ENCODE measurements around the gene POPDC2. TPM values are rescaled to one million over a fixed set of nuclear protein-coding genes. Genes with fewer than 3 reads are reported as not detected.

Gene POPDC2
- total RNA-seq, 1 donor from 2014 or later = not detected

GRCh38 chr3:119625451-119626153, 34.8 kb downstream of the POPDC2 start:
- FAIRE-seq (no peak), DNase-seq (ENCODE audit: low read depth) (no peak)
- Histone ChIP-seq H3K36me3 (ENCODE audit: control insufficient read depth, insufficient read depth, low read length) (no peaks in the 10 kb centered on the region), H3K4me3 (ENCODE audit: low read depth, low read length) (no peak overlapping the region), H3K27me3 (ENCODE audit: control insufficient read depth, insufficient read depth, low read length) (no peaks in the 10 kb centered on the region)
- TF ChIP-seq CTCF (IDR thresholded peaks at IDR 0.05; ENCODE audit: insufficient read depth, low read length, severe bottlenecking) = no peak

GRCh38 chr3:119624002-119624720, 36.2 kb downstream of the POPDC2 start:
- FAIRE-seq (no peak), DNase-seq (ENCODE audit: low read depth) (no peak)
- no peaks in the 10 kb centered on the region for H3K36me3 ChIP-seq (ENCODE audit: control insufficient read depth, insufficient read depth, low read length)
- no peak for TF ChIP-seq CTCF (IDR thresholded peaks at IDR 0.05; ENCODE audit: insufficient read depth, low read length, severe bottlenecking)
- no peaks in the 10 kb centered on the region for H3K27me3 ChIP-seq (ENCODE audit: control insufficient read depth, insufficient read depth, low read length)
- H3K4me3 ChIP-seq (ENCODE audit: low read depth, low read length) = no peak overlapping the region

GRCh38 chr3:119620899-119621298, 39.5 kb downstream of the POPDC2 start:
- no peak for TF ChIP-seq CTCF (IDR thresholded peaks at IDR 0.05; ENCODE audit: insufficient read depth, low read length, severe bottlenecking)
- DNase-seq (ENCODE audit: low read depth) (no peak), FAIRE-seq (peak; percentile 23)
- H3K36me3 ChIP-seq (ENCODE audit: control insufficient read depth, insufficient read depth, low read length) = no peaks in the 10 kb centered on the region
- no peak overlapping the region for H3K4me3 ChIP-seq (ENCODE audit: low read depth, low read length)
- peaks cover 2% of the 10 kb centered on the region for H3K27me3 ChIP-seq (ENCODE audit: control insufficient read depth, insufficient read depth, low read length)

- TF ChIP-seq CTCF (IDR thresholded peaks at IDR 0.05; ENCODE audit: insufficient read depth, low read length, severe bottlenecking) = no peak
- FAIRE-seq = no peak
- H3K4me3 ChIP-seq (ENCODE audit: low read depth, low read length) = no peak overlapping the region
- H3K27me3 ChIP-seq (ENCODE audit: control insufficient read depth, insufficient read depth, low read length) = peaks cover 2% of the 10 kb centered on the region
- H3K36me3 ChIP-seq (ENCODE audit: control insufficient read depth, insufficient read depth, low read length) = no peaks in the 10 kb centered on the region
- peak; percentile 39 for DNase-seq (ENCODE audit: low read depth)
Observed at GRCh38 chr3:119619094-119619493, 41.3 kb downstream of the POPDC2 start.

- FAIRE-seq (no peak), DNase-seq (ENCODE audit: low read depth) (no peak)
- H3K36me3 ChIP-seq (ENCODE audit: control insufficient read depth, insufficient read depth, low read length) = no peaks in the 10 kb centered on the region
- peaks cover 2% of the 10 kb centered on the region for H3K27me3 ChIP-seq (ENCODE audit: control insufficient read depth, insufficient read depth, low read length)
- no peak for TF ChIP-seq CTCF (IDR thresholded peaks at IDR 0.05; ENCODE audit: insufficient read depth, low read length, severe bottlenecking)
- no peak overlapping the region for H3K4me3 ChIP-seq (ENCODE audit: low read depth, low read length)
Observed at GRCh38 chr3:119616056-119616455, 44.3 kb downstream of the POPDC2 start.

Data from bronchial epithelial cell (primary cell).